HepG2 (cell line): ENCODE measurements around the gene PHF19. TPM values are rescaled to one million over a fixed set of nuclear protein-coding genes. Genes with fewer than 3 reads are reported as not detected.

Experiments used
- ATAC-seq: fragments of 200-7000 bp; cut with Tn5 transposase; 3 replicates; pipeline ENCODE4 v1.9.1; 2020; ENCODE audit warnings: mild to moderate bottlenecking, moderate library complexity
- BruUV-seq: library from RNA; stranded (reverse); fragments of 400-500 nt; replicated peaks from 2 replicates; lab custom pipeline; 2021; lab: Mats Ljungman, UMichigan
- CTCF ChIA-PET: fragments of 300-600 bp; formaldehyde crosslinking; extraction: SDS; loops from one replicate; lab custom pipeline; 2021; ENCODE audit warnings: low total read pairs, inconsistent platforms, low intra/inter-chr PET ratio; lab: Yijun Ruan, JAX
- POLR2A ChIA-PET: fragments of 350-600 bp; sonication (Branson Sonifier 250); formaldehyde crosslinking; loops from one replicate; lab custom pipeline; 2020; ENCODE audit warnings: antibody characterized with exemption, inconsistent platforms; lab: Yijun Ruan, JAX
- DNase-seq: peaks from one replicate; pipeline ENCODE4 v3.0.0-alpha.2; 2015; ENCODE audit warnings: low spot score
- FAIRE-seq: peaks from 3 replicates; lab custom pipeline; 2011; peaks lifted over from hg19 to GRCh38; lab: Jason Lieb, UNC
- H2AFZ ChIP-seq: one replicate; pipeline ENCODE4 v1.6.1; 2011; ENCODE audit warnings: low read length, inconsistent platforms
- H3K27ac ChIP-seq: fragments of 300-600 bp; 3 replicates; pipeline ENCODE4 v1.8.0; 2011; ENCODE audit warnings: mixed run types, mild to moderate bottlenecking, mixed read lengths, low read length, inconsistent platforms; ENCODE audit not compliant: insufficient read depth; ENCODE audit errors: extremely low read length
- H3K27me3 ChIP-seq, 2 experiments: fragments of 200-600 bp in 1 of 2; 2 replicates in 1 of 2; 3 replicates in 1 of 2; pipeline versions ENCODE4 v1.6.0 to v1.8.0; 2011; ENCODE audit warnings: low read length in 2 of 2, mild to moderate bottlenecking in 2 of 2, moderate library complexity in 2 of 2, inconsistent platforms in 1 of 2; ENCODE audit not compliant: insufficient read depth in 2 of 2, control insufficient read depth in 1 of 2
- H3K36me3 ChIP-seq, 2 experiments: fragments of 200-600 bp in 1 of 2; replicated peaks in 1 of 2; 2 replicates in 1 of 2; 3 replicates in 1 of 2; pipeline versions ENCODE4 v1.5.1 to v1.8.0; 2011; ENCODE audit warnings: low read length in 2 of 2, inconsistent platforms in 1 of 2; ENCODE audit not compliant: insufficient read depth in 2 of 2, control insufficient read depth in 1 of 2
- H3K4me1 ChIP-seq: 2 replicates; pipeline ENCODE4 v1.5.1; 2012; ENCODE audit warnings: low read length, inconsistent platforms; ENCODE audit not compliant: insufficient read depth
- H3K4me2 ChIP-seq: 2 replicates; pipeline ENCODE4 v1.6.0; 2011; ENCODE audit warnings: low read depth, low read length, inconsistent platforms
- H3K4me3 ChIP-seq, 3 experiments: fragments of 200-600 bp in 1 of 3; sonication (generic), shearing (Covaris generic) in 1 of 3; replicated peaks in 1 of 3; 2 replicates each; pipeline ENCODE4 v1.5.1; 2011 to 2016; ENCODE audit warnings: low read length in 3 of 3, inconsistent platforms in 2 of 3, low read depth in 2 of 3, mild to moderate bottlenecking in 2 of 3, control low read depth in 1 of 3, mixed read lengths in 1 of 3; ENCODE audit not compliant: insufficient read depth in 1 of 3
- H3K79me2 ChIP-seq: one replicate; pipeline ENCODE4 v1.6.1; 2011; ENCODE audit warnings: low read length, inconsistent platforms; ENCODE audit not compliant: insufficient read depth
- H3K9ac ChIP-seq: 2 replicates; pipeline ENCODE4 v1.6.0; 2011; ENCODE audit warnings: mild to moderate bottlenecking, low read depth, low read length, inconsistent platforms; ENCODE audit not compliant: insufficient read depth
- H3K9me3 ChIP-seq: 2 replicates; pipeline ENCODE4 v1.5.1; 2012; ENCODE audit warnings: mild to moderate bottlenecking, low read length
- H4K20me1 ChIP-seq: 2 replicates; pipeline ENCODE4 v1.6.0; 2011; ENCODE audit warnings: inconsistent platforms, mild to moderate bottlenecking, low read length, moderate library complexity; ENCODE audit not compliant: insufficient read depth
- KAT8 ChIP-seq: IDR thresholded peaks from 2 replicates; pipeline ENCODE4 v1.6.1; 2016; ENCODE audit warnings: missing genetic modification reagents, missing compliant biosample characterization
- NFIC ChIP-seq: IDR thresholded peaks from 2 replicates; pipeline ENCODE4 v1.6.1; 2012; ENCODE audit warnings: mild to moderate bottlenecking, low read length, inconsistent platforms
- RAD51 ChIP-seq: fragments of 450-650 bp; IDR thresholded peaks from 2 replicates; pipeline ENCODE4 v1.6.1; 2016; ENCODE audit warnings: borderline replicate concordance
- SMAD1 ChIP-seq: sonication (generic); formaldehyde crosslinking; IDR thresholded peaks from 2 replicates; pipeline ENCODE4 v1.4.0; 2020; ENCODE audit warnings: missing genetic modification reagents, low read depth, mild to moderate bottlenecking, borderline replicate concordance
- SOX6 ChIP-seq, 2 experiments: fragments of 450-650 bp in 1 of 2; sonication (generic) in 1 of 2; formaldehyde crosslinking in 1 of 2; IDR thresholded peaks; 2 replicates each; pipeline versions ENCODE4 v1.4.0 to v1.6.1; 2017 to 2020; ENCODE audit warnings: antibody characterized with exemption in 1 of 2, mild to moderate bottlenecking in 1 of 2, missing genetic modification reagents in 1 of 2
- ZNF224 ChIP-seq: sonication (generic); formaldehyde crosslinking; IDR thresholded peaks from 2 replicates; pipeline ENCODE4 v1.5.0; 2020; ENCODE audit warnings: mild to moderate bottlenecking, missing genetic modification reagents
- ZNF382 ChIP-seq: sonication (generic); formaldehyde crosslinking; IDR thresholded peaks from 2 replicates; pipeline ENCODE4 v1.5.0; 2020; ENCODE audit warnings: missing genetic modification reagents, mild to moderate bottlenecking, borderline replicate concordance
- ZNF510 ChIP-seq: sonication (generic); formaldehyde crosslinking; IDR thresholded peaks from 2 replicates; pipeline ENCODE4 v1.4.0; 2020; ENCODE audit warnings: low read depth, mild to moderate bottlenecking, missing genetic modification reagents
- ZNF781 ChIP-seq: sonication (generic); formaldehyde crosslinking; IDR thresholded peaks from 2 replicates; pipeline ENCODE4 v1.5.1; 2020; ENCODE audit warnings: borderline replicate concordance, mild to moderate bottlenecking, missing genetic modification reagents; ENCODE audit errors: not compliant biosample characterization
- ZNF879 ChIP-seq: sonication (generic); formaldehyde crosslinking; IDR thresholded peaks from 2 replicates; pipeline ENCODE4 v1.8.1; 2023; ENCODE audit warnings: missing genetic modification reagents
- WGBS: methylation state at CpG from one replicate; pipeline ENCODE4 v1.1.6; 2017; ENCODE audit warnings: low lambda C conversion rate; 5-methylcytosine and 5-hydroxymethylcytosine counted together
- in situ Hi-C: cut with HindIII; loops from 2 replicates; pipeline ENCODE4 v1.10.0; 2017; ENCODE audit warnings: low pct_unique_long_range_greater_than_20kb; ENCODE audit not compliant: extremely low pct_ligation_motif_present
- intact Hi-C: fragments of 100-400 bp; cut with micrococcal nuclease; formaldehyde crosslinking; loops from one replicate; pipeline ENCODE4 v1.10.0; 2022; ENCODE audit not compliant: unreplicated experiment
- polyA plus RNA-seq, 8 experiments: library from polyadenylated mRNA; depleted of rRNA in 3 of 8; stranded (reverse) in 7 of 8; unstranded in 1 of 8; fragments of >200 nt; fragmentation: Illumina TruSeq in 4 of 8; extraction: Trizol in 4 of 8; gene quantifications; 2 replicates each; pipeline versions ENCODE4 v1.2.1 to v1.2.3, GENCODE V29; 2011 to 2016; ENCODE audit warnings: low read depth in 4 of 8, missing spikeins in 1 of 8, mixed read lengths in 1 of 8; ENCODE audit not compliant: insufficient read depth in 1 of 8
- total RNA-seq, 5 experiments: library from RNA; depleted of rRNA; stranded (reverse); fragments of >200 nt; fragmentation: Illumina TruSeq; extraction: Trizol; gene quantifications; 2 replicates each; pipeline ENCODE4 v1.2.3, GENCODE V29; 2016; ENCODE audit warnings: low read depth in 1 of 5
- TF ChIP-seq, protein P1 (sequence below): sonication (generic); formaldehyde crosslinking; IDR thresholded peaks from 2 replicates; pipeline ENCODE4 v1.4.0; 2020; ENCODE audit warnings: mild to moderate bottlenecking, missing genetic modification reagents, borderline replicate concordance
- TF ChIP-seq, protein P2 (sequence below): sonication (generic); formaldehyde crosslinking; IDR thresholded peaks from 2 replicates; pipeline ENCODE4 v1.4.0; 2020; ENCODE audit warnings: missing genetic modification reagents, mild to moderate bottlenecking, borderline replicate concordance
- TF ChIP-seq, protein P3 (sequence below): sonication (generic); formaldehyde crosslinking; IDR thresholded peaks from 2 replicates; pipeline ENCODE4 v1.8.0; 2022; ENCODE audit warnings: missing genetic modification reagents, mild to moderate bottlenecking, borderline replicate concordance

The PHF19 gene
- total and polyA plus RNA-seq, 2 of the 13 experiments (the other 11 are each of a cell fraction or from before 2014, with no cell fraction given): 29.7 to 41.3 TPM

- TF ChIP-seq, protein P1, sequence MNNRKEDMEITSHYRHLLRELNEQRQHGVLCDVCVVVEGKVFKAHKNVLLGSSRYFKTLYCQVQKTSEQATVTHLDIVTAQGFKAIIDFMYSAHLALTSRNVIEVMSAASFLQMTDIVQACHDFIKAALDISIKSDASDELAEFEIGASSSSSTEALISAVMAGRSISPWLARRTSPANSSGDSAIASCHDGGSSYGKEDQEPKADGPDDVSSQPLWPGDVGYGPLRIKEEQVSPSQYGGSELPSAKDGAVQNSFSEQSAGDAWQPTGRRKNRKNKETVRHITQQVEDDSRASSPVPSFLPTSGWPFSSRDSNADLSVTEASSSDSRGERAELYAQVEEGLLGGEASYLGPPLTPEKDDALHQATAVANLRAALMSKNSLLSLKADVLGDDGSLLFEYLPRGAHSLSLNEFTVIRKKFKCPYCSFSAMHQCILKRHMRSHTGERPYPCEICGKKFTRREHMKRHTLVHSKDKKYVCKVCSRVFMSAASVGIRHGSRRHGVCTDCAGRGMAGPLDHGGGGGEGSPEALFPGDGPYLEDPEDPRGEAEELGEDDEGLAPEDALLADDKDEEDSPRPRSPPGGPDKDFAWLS: no peak
- TF ChIP-seq ZNF781 (CRISPR knock-in tag): no peak
- TF ChIP-seq, all 625 proteins: peak for 275
These were observed 34.1 kb downstream of the PHF19 start, which contains the start of gene PSMD5 (continued) for GRCh38 chr9:120842685-120843485.

- WGBS: 14% methylated on average over 18 of the region's 18 CpGs
- intact Hi-C loops: loop anchor here (2.0 kb wide), 2 partner anchors 35 to 75 kb away; partner anchors contain the start of gene PHF19
- BruUV-seq: TSS peak; percentile 77
- H3K9me3 ChIP-seq: no peaks in the 10 kb centered on the region
- ATAC-seq: peak; percentile 18
- H2AFZ ChIP-seq: peak overlapping the region; percentile 90
- FAIRE-seq: peak; percentile 34
- H3K27ac ChIP-seq: peak overlapping the region; percentile 82
- peaks cover 0 to 3% of the 10 kb centered on the region in 2 experiments; a peak in 1 of 5 replicates for H3K27me3 ChIP-seq
- peak overlapping the region; percentile 73 to 91 (median 87) for H3K4me3 ChIP-seq
- no peak for DNase-seq
- no peaks in the 10 kb centered on the region; a peak in 1 of 5 replicates for H3K36me3 ChIP-seq
- H3K4me2 ChIP-seq: peak overlapping the region; percentile 83
- H3K79me2 ChIP-seq: peaks cover 32% of the 10 kb centered on the region
- H4K20me1 ChIP-seq: no peaks in the 10 kb centered on the region
- ChIA-PET CTCF (no interaction called here), POLR2A (interaction anchor here (0.6 to 2.4 kb wide), 4 partner anchors 49 to 87 kb away, joined by 3 to 12 read pairs (median 4); partner anchors contain the start of gene FBXW2)
- in situ Hi-C loops: no loop called here
- H3K4me1 ChIP-seq: peaks cover 30% of the 10 kb centered on the region
- H3K9ac ChIP-seq: peak overlapping the region; percentile 94
- TF ChIP-seq KAT8 (CRISPR knock-in tag) (no peak), SMAD1 (CRISPR knock-in tag) (no peak), ZNF224 (CRISPR knock-in tag) (0 out of 2 replicates have a peak, but pooled peaks have one; percentile 3), ZNF382 (CRISPR knock-in tag) (no peak), SOX6 (IDR thresholded peaks at IDR 0.05) (no peak), SOX6 (CRISPR knock-in tag; IDR thresholded peaks at IDR 0.05) (no peak), ZNF510 (CRISPR knock-in tag) (no peak), RAD51 (no peak), NFIC (no peak), ZNF879 (CRISPR knock-in tag) (no peak)
- TF ChIP-seq, protein P2, sequence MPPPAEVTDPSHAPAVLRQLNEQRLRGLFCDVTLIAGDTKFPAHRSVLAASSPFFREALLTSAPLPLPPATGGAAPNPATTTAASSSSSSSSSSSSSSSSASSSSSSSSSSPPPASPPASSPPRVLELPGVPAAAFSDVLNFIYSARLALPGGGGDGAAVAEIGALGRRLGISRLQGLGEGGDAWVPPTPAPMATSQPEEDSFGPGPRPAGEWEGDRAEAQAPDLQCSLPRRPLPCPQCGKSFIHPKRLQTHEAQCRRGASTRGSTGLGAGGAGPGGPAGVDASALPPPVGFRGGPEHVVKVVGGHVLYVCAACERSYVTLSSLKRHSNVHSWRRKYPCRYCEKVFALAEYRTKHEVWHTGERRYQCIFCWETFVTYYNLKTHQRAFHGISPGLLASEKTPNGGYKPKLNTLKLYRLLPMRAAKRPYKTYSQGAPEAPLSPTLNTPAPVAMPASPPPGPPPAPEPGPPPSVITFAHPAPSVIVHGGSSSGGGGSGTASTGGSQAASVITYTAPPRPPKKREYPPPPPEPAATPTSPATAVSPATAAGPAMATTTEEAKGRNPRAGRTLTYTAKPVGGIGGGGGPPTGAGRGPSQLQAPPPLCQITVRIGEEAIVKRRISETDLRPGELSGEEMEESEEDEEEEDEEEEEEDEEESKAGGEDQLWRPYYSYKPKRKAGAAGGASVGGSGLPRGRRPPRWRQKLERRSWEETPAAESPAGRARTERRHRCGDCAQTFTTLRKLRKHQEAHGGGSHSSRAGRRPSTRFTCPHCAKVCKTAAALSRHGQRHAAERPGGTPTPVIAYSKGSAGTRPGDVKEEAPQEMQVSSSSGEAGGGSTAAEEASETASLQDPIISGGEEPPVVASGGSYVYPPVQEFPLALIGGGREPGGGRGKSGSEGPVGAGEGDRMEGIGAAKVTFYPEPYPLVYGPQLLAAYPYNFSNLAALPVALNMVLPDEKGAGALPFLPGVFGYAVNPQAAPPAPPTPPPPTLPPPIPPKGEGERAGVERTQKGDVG (CRISPR knock-in tag): no peak
- TF ChIP-seq, protein P3, sequence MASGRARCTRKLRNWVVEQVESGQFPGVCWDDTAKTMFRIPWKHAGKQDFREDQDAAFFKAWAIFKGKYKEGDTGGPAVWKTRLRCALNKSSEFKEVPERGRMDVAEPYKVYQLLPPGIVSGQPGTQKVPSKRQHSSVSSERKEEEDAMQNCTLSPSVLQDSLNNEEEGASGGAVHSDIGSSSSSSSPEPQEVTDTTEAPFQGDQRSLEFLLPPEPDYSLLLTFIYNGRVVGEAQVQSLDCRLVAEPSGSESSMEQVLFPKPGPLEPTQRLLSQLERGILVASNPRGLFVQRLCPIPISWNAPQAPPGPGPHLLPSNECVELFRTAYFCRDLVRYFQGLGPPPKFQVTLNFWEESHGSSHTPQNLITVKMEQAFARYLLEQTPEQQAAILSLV (CRISPR knock-in tag): no peak
These were observed 34.9 kb downstream of the PHF19 start for GRCh38 chr9:120841930-120842684.
